ENCODE data around the gene DCAF15. TPM values are rescaled to one million over a fixed set of nuclear protein-coding genes. Genes with fewer than 3 reads are reported as not detected.

DCAF15 gene
- total RNA-seq, 5 donors from 2014 or later (not counting 1 experiment from before 2014, with no cell fraction given), result 67.3 to 118 (median 110) TPM

GRCh38 chr19:13929340-13929739 lies 23.0 kb upstream of the DCAF15 start:
- DNase-seq (no peak), ATAC-seq (replicated peaks in 1 of 4) (no peak)
- Mint-ChIP-seq H3K27me3 (peaks cover 0 to 3% of the 10 kb centered on the region in 2 donors), H3K9me3 (no peaks in the 10 kb centered on the region), H3K4me3 (no peak overlapping the region), H3K27ac (no peak overlapping the region), H3K4me1 (peaks cover 3 to 19% (median 16%) of the 10 kb centered on the region in 3 donors), H3K36me3 (peaks cover 20% of the 10 kb centered on the region)
- 98% methylated on average over 12 of the region's 12 CpGs for WGBS (ENCODE audit: insufficient coverage)
- Histone ChIP-seq H3K36me3 (ENCODE audit: control insufficient read depth in 2 of 2, extremely low read depth in 1 of 2, insufficient read depth in 1 of 2, low read length in 1 of 2) (peaks cover 0 to 19% of the 10 kb centered on the region in 2 donors), H3K9me3 (no peaks in the 10 kb centered on the region), H3K4me3 (ENCODE audit: control insufficient read depth in 1 of 2, extremely low read depth in 1 of 2, low read length in 1 of 2) (no peak overlapping the region), H3K27me3 (replicated peaks in 1 of 2; ENCODE audit: control insufficient read depth in 2 of 2, extremely low read depth in 1 of 2, insufficient read depth in 2 of 2, low read length in 1 of 2) (peaks cover 0 to 4% of the 10 kb centered on the region in 2 experiments), H3K4me1 (ENCODE audit: control insufficient read depth in 1 of 2, extremely low read depth in 1 of 2, insufficient read depth in 2 of 2, low read length in 2 of 2) (peaks cover 0 to 5% of the 10 kb centered on the region in 2 experiments), H3K27ac (ENCODE audit: low read length) (no peak overlapping the region)
- CTCF ChIA-PET, result no interaction called here
- POLR2A ChIA-PET, result no interaction called here

GRCh38 chr19:13929956-13930355 lies 22.4 kb upstream of the DCAF15 start:
- Histone ChIP-seq H3K36me3 (ENCODE audit: control insufficient read depth in 2 of 2, extremely low read depth in 1 of 2, insufficient read depth in 1 of 2, low read length in 1 of 2) (peaks cover 0 to 18% of the 10 kb centered on the region in 2 donors), H3K4me1 (ENCODE audit: control insufficient read depth in 1 of 2, extremely low read depth in 1 of 2, insufficient read depth in 2 of 2, low read length in 2 of 2) (peaks cover 0 to 5% of the 10 kb centered on the region in 2 experiments), H3K27ac (ENCODE audit: low read length) (no peak overlapping the region), H3K4me3 (ENCODE audit: control insufficient read depth in 1 of 2, extremely low read depth in 1 of 2, low read length in 1 of 2) (no peak overlapping the region), H3K27me3 (replicated peaks in 1 of 2; ENCODE audit: control insufficient read depth in 2 of 2, extremely low read depth in 1 of 2, insufficient read depth in 2 of 2, low read length in 1 of 2) (peaks cover 0 to 4% of the 10 kb centered on the region in 2 experiments), H3K9me3 (no peaks in the 10 kb centered on the region)
- ChIA-PET POLR2A (no interaction called here), CTCF (no interaction called here)
- Mint-ChIP-seq H3K9me3 (no peaks in the 10 kb centered on the region), H3K36me3 (peaks cover 16% of the 10 kb centered on the region), H3K27me3 (peaks cover 0 to 7% of the 10 kb centered on the region in 2 donors), H3K27ac (no peak overlapping the region), H3K4me1 (peaks cover 3 to 23% (median 16%) of the 10 kb centered on the region in 3 donors), H3K4me3 (no peak overlapping the region)
- no peak for ATAC-seq (replicated peaks in 1 of 4)
- 85% methylated on average over 8 of the region's 17 CpGs for WGBS (ENCODE audit: insufficient coverage)
- no peak for DNase-seq

- POLR2A ChIA-PET, result no interaction called here
Measured at GRCh38 chr19:13930402-13930801, 21.9 kb upstream of the DCAF15 start.

GRCh38 chr19:13931391-13932148 lies 20.7 kb upstream of the DCAF15 start:
- ChIA-PET CTCF (no interaction called here), POLR2A (no interaction called here)
- peaks cover 0 to 19% of the 10 kb centered on the region in 2 experiments for H3K27me3 ChIP-seq (replicated peaks in 1 of 2; ENCODE audit: control insufficient read depth in 2 of 2, extremely low read depth in 1 of 2, insufficient read depth in 2 of 2, low read length in 1 of 2)
- peaks cover 0 to 11% of the 10 kb centered on the region in 2 donors for H3K36me3 ChIP-seq (ENCODE audit: control insufficient read depth in 2 of 2, extremely low read depth in 1 of 2, insufficient read depth in 1 of 2, low read length in 1 of 2)
- H3K4me3 ChIP-seq (ENCODE audit: control insufficient read depth in 1 of 2, extremely low read depth in 1 of 2, low read length in 1 of 2), result no peak overlapping the region
- H3K27ac ChIP-seq (ENCODE audit: low read length), result no peak overlapping the region
- no peak for ATAC-seq (replicated peaks in 1 of 4)
- no peak for DNase-seq
- H3K9me3 Mint-ChIP-seq, result no peaks in the 10 kb centered on the region
- peaks cover 2 to 16% (median 13%) of the 10 kb centered on the region in 3 donors for H3K4me1 Mint-ChIP-seq
- peaks cover 14% of the 10 kb centered on the region for H3K36me3 Mint-ChIP-seq
- no peaks in the 10 kb centered on the region for H3K9me3 ChIP-seq
- H3K27me3 Mint-ChIP-seq, result peaks cover 0 to 13% of the 10 kb centered on the region in 2 donors
- H3K4me3 Mint-ChIP-seq, result no peak overlapping the region
- no peak overlapping the region for H3K27ac Mint-ChIP-seq
- H3K4me1 ChIP-seq (ENCODE audit: control insufficient read depth in 1 of 2, extremely low read depth in 1 of 2, insufficient read depth in 2 of 2, low read length in 2 of 2), result peaks cover 0 to 3% of the 10 kb centered on the region in 2 experiments
- WGBS (ENCODE audit: insufficient coverage), result 92% methylated on average over 27 of the region's 30 CpGs

More at GRCh38 chr19:13930402-13930801, 21.9 kb upstream of the DCAF15 start:
- DNase-seq, result no peak
- H3K4me3 ChIP-seq (ENCODE audit: control insufficient read depth in 1 of 2, extremely low read depth in 1 of 2, low read length in 1 of 2), result no peak overlapping the region
- peaks cover 0 to 16% of the 10 kb centered on the region in 2 donors for H3K36me3 ChIP-seq (ENCODE audit: control insufficient read depth in 2 of 2, extremely low read depth in 1 of 2, insufficient read depth in 1 of 2, low read length in 1 of 2)
- H3K4me3 Mint-ChIP-seq, result no peak overlapping the region
- H3K27ac Mint-ChIP-seq, result no peak overlapping the region
- peaks cover 0 to 7% of the 10 kb centered on the region in 2 experiments for H3K27me3 ChIP-seq (replicated peaks in 1 of 2; ENCODE audit: control insufficient read depth in 2 of 2, extremely low read depth in 1 of 2, insufficient read depth in 2 of 2, low read length in 1 of 2)
- 89% methylated on average over 17 of the region's 17 CpGs for WGBS (ENCODE audit: insufficient coverage)
- no peaks in the 10 kb centered on the region for H3K9me3 Mint-ChIP-seq
- H3K9me3 ChIP-seq, result no peaks in the 10 kb centered on the region
- H3K27me3 Mint-ChIP-seq, result peaks cover 0 to 7% of the 10 kb centered on the region in 2 donors
- no peak for ATAC-seq (replicated peaks in 1 of 4)
- H3K36me3 Mint-ChIP-seq, result peaks cover 14% of the 10 kb centered on the region
- CTCF ChIA-PET, result no interaction called here
- no peak overlapping the region for H3K27ac ChIP-seq (ENCODE audit: low read length)
- H3K4me1 ChIP-seq (ENCODE audit: control insufficient read depth in 1 of 2, extremely low read depth in 1 of 2, insufficient read depth in 2 of 2, low read length in 2 of 2), result peaks cover 0 to 5% of the 10 kb centered on the region in 2 experiments
- peaks cover 3 to 23% (median 16%) of the 10 kb centered on the region in 3 donors for H3K4me1 Mint-ChIP-seq

- Histone ChIP-seq H3K4me1 (ENCODE audit: control insufficient read depth in 1 of 2, extremely low read depth in 1 of 2, insufficient read depth in 2 of 2, low read length in 2 of 2) (no peaks in the 10 kb centered on the region), H3K27me3 (replicated peaks in 1 of 2; ENCODE audit: control insufficient read depth in 2 of 2, extremely low read depth in 1 of 2, insufficient read depth in 2 of 2, low read length in 1 of 2) (peaks cover 0 to 20% of the 10 kb centered on the region in 2 experiments), H3K27ac (ENCODE audit: low read length) (no peak overlapping the region), H3K36me3 (ENCODE audit: control insufficient read depth in 2 of 2, extremely low read depth in 1 of 2, insufficient read depth in 1 of 2, low read length in 1 of 2) (peaks cover 0 to 6% of the 10 kb centered on the region in 2 donors), H3K9me3 (no peaks in the 10 kb centered on the region), H3K4me3 (ENCODE audit: control insufficient read depth in 1 of 2, extremely low read depth in 1 of 2, low read length in 1 of 2) (no peak overlapping the region)
- no peak overlapping the region for H3K27ac Mint-ChIP-seq
- H3K4me1 Mint-ChIP-seq, result peaks cover 0 to 11% (median 10%) of the 10 kb centered on the region in 3 donors
- H3K36me3 Mint-ChIP-seq, result peaks cover 7% of the 10 kb centered on the region
- CTCF ChIA-PET, result interaction anchor here in 1 of 2 donors (0.6 kb wide), 1 partner anchor 115 kb away, joined by 3 read pairs; no protein-coding TSS in a partner anchor
- H3K9me3 Mint-ChIP-seq, result no peaks in the 10 kb centered on the region
- POLR2A ChIA-PET, result no interaction called here
- H3K4me3 Mint-ChIP-seq, result no peak overlapping the region
- no peak for ATAC-seq (replicated peaks in 1 of 4)
- H3K27me3 Mint-ChIP-seq, result peaks cover 0 to 13% of the 10 kb centered on the region in 2 donors
- no peak for DNase-seq
- 81% methylated on average over 4 of the region's 6 CpGs for WGBS (ENCODE audit: insufficient coverage)
Measured at GRCh38 chr19:13932149-13932637, 20.1 kb upstream of the DCAF15 start.

GRCh38 chr19:13932911-13933393 lies 19.4 kb upstream of the DCAF15 start:
- no peak overlapping the region for H3K4me3 ChIP-seq (ENCODE audit: control insufficient read depth in 1 of 2, extremely low read depth in 1 of 2, low read length in 1 of 2)
- H3K27ac Mint-ChIP-seq, result no peak overlapping the region
- DNase-seq (no peak), ATAC-seq (replicated peaks in 1 of 4) (no peak)
- H3K9me3 Mint-ChIP-seq, result no peaks in the 10 kb centered on the region
- ChIA-PET CTCF (interaction anchor here in 1 of 2 donors (0.6 kb wide), 1 partner anchor 114 kb away, joined by 3 read pairs; no protein-coding TSS in a partner anchor), POLR2A (no interaction called here)
- no peak overlapping the region for H3K4me3 Mint-ChIP-seq
- H3K27ac ChIP-seq (ENCODE audit: low read length), result no peak overlapping the region
- peaks cover 4 to 17% of the 10 kb centered on the region in 2 donors for H3K27me3 Mint-ChIP-seq
- H3K36me3 Mint-ChIP-seq, result peaks cover 5% of the 10 kb centered on the region
- H3K9me3 ChIP-seq, result no peaks in the 10 kb centered on the region
- H3K27me3 ChIP-seq (replicated peaks in 1 of 2; ENCODE audit: control insufficient read depth in 2 of 2, extremely low read depth in 1 of 2, insufficient read depth in 2 of 2, low read length in 1 of 2), result peaks cover 0 to 28% of the 10 kb centered on the region in 2 experiments
- H3K4me1 ChIP-seq (ENCODE audit: control insufficient read depth in 1 of 2, extremely low read depth in 1 of 2, insufficient read depth in 2 of 2, low read length in 2 of 2), result peaks cover 0 to 4% of the 10 kb centered on the region in 2 experiments
- peaks cover 0 to 11% (median 9%) of the 10 kb centered on the region in 3 donors for H3K4me1 Mint-ChIP-seq
- 94% methylated on average over 42 of the region's 42 CpGs for WGBS (ENCODE audit: insufficient coverage)
- H3K36me3 ChIP-seq (ENCODE audit: control insufficient read depth in 2 of 2, extremely low read depth in 1 of 2, insufficient read depth in 1 of 2, low read length in 1 of 2), result peaks cover 0 to 5% of the 10 kb centered on the region in 2 donors

All from T-cell (primary cell).